Transverse colon (tissue), 4 donors: ENCODE data around the gene KIF12. TPM values are rescaled to one million over a fixed set of nuclear protein-coding genes. Genes with fewer than 3 reads are reported as not detected.

ENCODE experiments used
- DNase-seq: peaks from one replicate; pipeline ENCODE4 v3.0.0-alpha.2; 2019
- H3K27ac ChIP-seq, 4 donors: fragments of 200-600 bp; sonication (generic); 2 replicates each; pipeline ENCODE4 v1.5.1; 2016 to 2018; ENCODE audit warnings: inconsistent platforms in 4 of 4
- H3K27me3 ChIP-seq: fragments of 200-600 bp; sonication (generic); 2 replicates; pipeline ENCODE4 v1.5.1; 2017; ENCODE audit warnings: inconsistent platforms
- H3K36me3 ChIP-seq, 4 donors: fragments of 200-600 bp; sonication (generic); 2 replicates each; pipeline ENCODE4 v1.5.1; 2017 to 2019; ENCODE audit warnings: inconsistent platforms in 4 of 4
- H3K4me1 ChIP-seq, 4 donors: fragments of 200-600 bp; sonication (generic); 2 replicates each; pipeline ENCODE4 v1.5.1; 2017 to 2020; ENCODE audit warnings: inconsistent platforms in 4 of 4
- H3K4me3 ChIP-seq, 4 donors: fragments of 200-600 bp; sonication (generic); 1 replicate in 1 of 4; 2 replicates in 3 of 4; pipeline versions ENCODE4 v1.5.1 to v1.6.1; 2017 to 2019; ENCODE audit warnings: inconsistent platforms in 4 of 4
- H3K9me3 ChIP-seq, 2 donors: fragments of 200-600 bp; sonication (generic); 2 replicates each; pipeline ENCODE4 v1.5.1; 2017 to 2019; ENCODE audit warnings: inconsistent platforms in 2 of 2
- CTCF ChIP-seq, 5 experiments: fragments of 200-600 bp in 3 of 5; fragments of 450-650 bp in 2 of 5; sonication (generic) in 3 of 5; IDR thresholded peaks; 1 replicate in 2 of 5; 2 replicates in 3 of 5; pipeline ENCODE4 v1.5.1; 2016 to 2017; ENCODE audit warnings: antibody characterized with exemption in 5 of 5, inconsistent platforms in 3 of 5, mild to moderate bottlenecking in 2 of 5, moderate library complexity in 1 of 5
- EP300 ChIP-seq: sonication (generic); formaldehyde crosslinking; IDR thresholded peaks from one replicate; pipeline ENCODE4 v1.6.1; 2017; ENCODE audit warnings: antibody characterized with exemption, low read depth
- POLR2A ChIP-seq: fragments of 450-650 bp; IDR thresholded peaks from one replicate; pipeline ENCODE4 v1.6.1; 2016; ENCODE audit warnings: antibody characterized with exemption, mild to moderate bottlenecking, moderate library complexity
- POLR2AphosphoS5 ChIP-seq, 3 donors: sonication (generic); formaldehyde crosslinking; IDR thresholded peaks; one replicate each; pipeline ENCODE4 v1.6.1; 2016; ENCODE audit warnings: antibody characterized with exemption in 3 of 3
- WGBS, 2 donors: methylation state at CpG; one replicate each; pipeline ENCODE4 v1.1.5; 2018; ENCODE audit warnings: low coverage in 1 of 2; 5-methylcytosine and 5-hydroxymethylcytosine counted together
- in situ Hi-C, 4 donors: fragments of 200-750 bp; cut with MboI; loops; one replicate each; pipeline versions ENCODE4 v1.15.0 to v1.15.1; 2017; ENCODE audit warnings: low sequenced_read_pairs in 3 of 4, low pct_ligation_motif_present in 1 of 4, low pct_unique_long_range_greater_than_20kb in 1 of 4
- intact Hi-C: fragments of 100-400 bp; cut with DNase I; formaldehyde crosslinking; loops from one replicate; pipeline ENCODE4 v1.15.1; 2023; ENCODE audit warnings: low total_unique reads
- total RNA-seq, 4 donors: library from RNA; depleted of rRNA; stranded (reverse); fragments of >200 nt; gene quantifications; one replicate each; pipeline ENCODE4 v1.1.0, GENCODE V29; 2016

The KIF12 gene
- total RNA-seq, 4 donors from 2014 or later, result 10.6 to 37.2 (median 20.0) TPM

GRCh38 chr9:114055894-114056293 is 43.2 kb downstream of the KIF12 start:
- in situ Hi-C loops, result no loop called here
- H3K4me1 ChIP-seq, result no peaks in the 10 kb centered on the region

GRCh38 chr9:114055061-114055460 is 44.0 kb downstream of the KIF12 start:
- TF ChIP-seq POLR2A (no peak), CTCF (IDR thresholded peaks at IDR 0.05) (no peak), POLR2AphosphoS5 (IDR thresholded peaks at IDR 0.05) (no peak), EP300 (no peak)
- 96% methylated on average over 14 of the region's 18 CpGs; no CpG with 5 or more reads in 1 of the 2 donors for WGBS, 2 donors
- Histone ChIP-seq H3K27me3 (no peaks in the 10 kb centered on the region), H3K36me3 (no peaks in the 10 kb centered on the region), H3K4me1 (no peaks in the 10 kb centered on the region), H3K4me3 (no peak overlapping the region), H3K27ac (no peak overlapping the region), H3K9me3 (no peaks in the 10 kb centered on the region)
- in situ Hi-C loops (no loop called here), intact Hi-C loops (loop anchor here (5.0 kb wide), 1 partner anchor 1183 kb away; no protein-coding TSS in a partner anchor)
- no peak for DNase-seq

More at GRCh38 chr9:114055894-114056293, 43.2 kb downstream of the KIF12 start:
- Histone ChIP-seq H3K36me3 (no peaks in the 10 kb centered on the region), H3K27ac (no peak overlapping the region), H3K9me3 (no peaks in the 10 kb centered on the region), H3K4me3 (no peak overlapping the region), H3K27me3 (no peaks in the 10 kb centered on the region)
- intact Hi-C loops, result loop anchor here (5.0 kb wide), 1 partner anchor 1184 kb away; no protein-coding TSS in a partner anchor
- no peak for DNase-seq
- WGBS, 2 donors, result 76 to 83% methylated on average over 7 of the region's 7 CpGs
- TF ChIP-seq POLR2AphosphoS5 (IDR thresholded peaks at IDR 0.05) (no peak), CTCF (IDR thresholded peaks at IDR 0.05) (no peak), POLR2A (no peak), EP300 (no peak)

- H3K27ac ChIP-seq, result no peak overlapping the region
- H3K4me1 ChIP-seq, result no peaks in the 10 kb centered on the region
- no peak overlapping the region for H3K4me3 ChIP-seq
- in situ Hi-C loops (no loop called here), intact Hi-C loops (no loop called here)
- DNase-seq, result no peak
- TF ChIP-seq CTCF (IDR thresholded peaks at IDR 0.05) (no peak), POLR2AphosphoS5 (IDR thresholded peaks at IDR 0.05) (no peak), POLR2A (no peak), EP300 (no peak)
- 80% methylated on average over 1 to 10 of the region's 10 CpGs for WGBS, 2 donors
- H3K9me3 ChIP-seq, result no peaks in the 10 kb centered on the region
- H3K36me3 ChIP-seq, result no peaks in the 10 kb centered on the region
- H3K27me3 ChIP-seq, result no peaks in the 10 kb centered on the region
Measured at GRCh38 chr9:114054191-114054690, 44.9 kb downstream of the KIF12 start.

- WGBS, 2 donors, result 85% methylated on average over 8 of the region's 8 CpGs; no CpG with 5 or more reads in 1 of the 2 donors
- Histone ChIP-seq H3K9me3 (no peaks in the 10 kb centered on the region), H3K4me1 (no peaks in the 10 kb centered on the region), H3K4me3 (no peak overlapping the region), H3K36me3 (no peaks in the 10 kb centered on the region), H3K27ac (no peak overlapping the region), H3K27me3 (no peaks in the 10 kb centered on the region)
- TF ChIP-seq CTCF (IDR thresholded peaks at IDR 0.05) (no peak), POLR2AphosphoS5 (IDR thresholded peaks at IDR 0.05) (no peak), EP300 (no peak), POLR2A (no peak)
- no peak for DNase-seq
- intact Hi-C loops, result no loop called here
- in situ Hi-C loops, result no loop called here
Measured at GRCh38 chr9:114053246-114054005, 45.7 kb downstream of the KIF12 start.
